Fibroblast of mammary gland (primary cell): Measurements from ENCODE around the gene CDH9.

Experiments used
- DNase-seq: peaks from one replicate; pipeline ENCODE4 v3.0.0-alpha.2; 2010; ENCODE audit warnings: low read depth
- H3K4me3 ChIP-seq: 2 replicates; pipeline ENCODE4 v1.5.1; 2011; ENCODE audit warnings: low read depth, mild to moderate bottlenecking, low read length, moderate library complexity; ENCODE audit not compliant: control insufficient read depth
- TF ChIP-seq, protein P1 (sequence below): conservative IDR thresholded peaks from 2 replicates; pipeline ENCODE4 v1.5.1; 2011; ENCODE audit warnings: low read depth, low read length, inconsistent platforms; ENCODE audit not compliant: control insufficient read depth, insufficient read depth

The CDH9 gene

DNA sequence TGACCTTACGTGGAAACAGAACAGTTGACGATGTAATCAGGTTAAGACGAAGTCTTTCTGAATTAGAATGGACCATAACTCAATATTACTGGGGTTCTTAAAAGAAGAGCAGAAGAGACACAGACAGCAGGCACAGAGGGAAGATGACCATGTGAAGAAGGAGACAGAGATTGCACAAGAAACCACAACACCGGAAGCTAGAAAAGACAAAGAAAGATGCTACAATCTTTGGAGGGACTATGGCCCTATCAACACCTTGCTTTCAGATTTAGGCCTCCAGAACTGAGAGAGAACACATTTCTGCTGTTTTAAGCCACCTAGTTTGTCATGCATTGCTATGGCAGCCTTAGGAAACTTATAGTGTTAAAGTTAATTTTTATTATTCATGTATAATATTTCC lies 27.1 kb downstream of the CDH9 start:
- no peak for DNase-seq
- H3K4me3 ChIP-seq, result no peak overlapping the region
- TF ChIP-seq, protein P1, sequence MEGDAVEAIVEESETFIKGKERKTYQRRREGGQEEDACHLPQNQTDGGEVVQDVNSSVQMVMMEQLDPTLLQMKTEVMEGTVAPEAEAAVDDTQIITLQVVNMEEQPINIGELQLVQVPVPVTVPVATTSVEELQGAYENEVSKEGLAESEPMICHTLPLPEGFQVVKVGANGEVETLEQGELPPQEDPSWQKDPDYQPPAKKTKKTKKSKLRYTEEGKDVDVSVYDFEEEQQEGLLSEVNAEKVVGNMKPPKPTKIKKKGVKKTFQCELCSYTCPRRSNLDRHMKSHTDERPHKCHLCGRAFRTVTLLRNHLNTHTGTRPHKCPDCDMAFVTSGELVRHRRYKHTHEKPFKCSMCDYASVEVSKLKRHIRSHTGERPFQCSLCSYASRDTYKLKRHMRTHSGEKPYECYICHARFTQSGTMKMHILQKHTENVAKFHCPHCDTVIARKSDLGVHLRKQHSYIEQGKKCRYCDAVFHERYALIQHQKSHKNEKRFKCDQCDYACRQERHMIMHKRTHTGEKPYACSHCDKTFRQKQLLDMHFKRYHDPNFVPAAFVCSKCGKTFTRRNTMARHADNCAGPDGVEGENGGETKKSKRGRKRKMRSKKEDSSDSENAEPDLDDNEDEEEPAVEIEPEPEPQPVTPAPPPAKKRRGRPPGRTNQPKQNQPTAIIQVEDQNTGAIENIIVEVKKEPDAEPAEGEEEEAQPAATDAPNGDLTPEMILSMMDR, result no peak

DNA sequence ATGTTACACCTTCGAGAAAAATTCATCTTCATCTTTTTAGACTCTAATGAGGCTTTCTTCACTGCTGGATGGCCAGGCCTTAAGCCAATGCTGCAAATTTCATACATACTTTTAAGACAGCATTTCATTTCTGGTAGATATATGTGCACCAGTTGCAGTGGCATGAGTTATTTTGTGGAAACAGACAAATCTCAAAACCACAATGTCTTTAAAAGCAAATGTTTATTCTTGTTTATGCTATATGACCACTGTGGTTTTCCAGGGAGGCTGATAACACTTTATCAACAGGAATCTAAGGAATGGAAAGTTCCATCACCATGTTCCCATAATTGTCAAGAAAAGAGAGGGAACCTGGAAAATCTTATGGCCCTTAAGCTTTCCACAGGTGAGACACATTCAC lies 27.7 kb downstream of the CDH9 start:
- TF ChIP-seq, protein P1, result no peak
- DNase-seq, result no peak
- no peak overlapping the region for H3K4me3 ChIP-seq

DNA sequence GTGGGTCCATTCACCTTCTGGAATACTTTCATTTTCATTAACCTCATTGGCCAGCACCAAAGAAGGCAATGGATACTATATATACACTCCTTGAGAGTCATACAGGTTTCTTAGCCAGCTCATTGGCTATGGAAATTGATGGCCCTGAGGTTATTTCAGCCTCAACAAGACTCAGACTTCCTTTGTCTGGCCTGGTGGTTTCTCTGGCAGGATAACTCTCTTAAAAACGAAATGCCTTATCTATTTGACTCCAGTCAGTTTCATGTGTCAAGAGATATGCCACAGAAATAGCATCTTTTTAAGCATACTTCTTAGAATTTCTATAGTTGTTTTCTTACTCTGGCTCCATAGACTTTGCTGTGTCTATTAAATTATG lies 28.9 kb downstream of the CDH9 start:
- TF ChIP-seq, protein P1, result no peak
- DNase-seq, result no peak
- H3K4me3 ChIP-seq, result no peak overlapping the region

DNA sequence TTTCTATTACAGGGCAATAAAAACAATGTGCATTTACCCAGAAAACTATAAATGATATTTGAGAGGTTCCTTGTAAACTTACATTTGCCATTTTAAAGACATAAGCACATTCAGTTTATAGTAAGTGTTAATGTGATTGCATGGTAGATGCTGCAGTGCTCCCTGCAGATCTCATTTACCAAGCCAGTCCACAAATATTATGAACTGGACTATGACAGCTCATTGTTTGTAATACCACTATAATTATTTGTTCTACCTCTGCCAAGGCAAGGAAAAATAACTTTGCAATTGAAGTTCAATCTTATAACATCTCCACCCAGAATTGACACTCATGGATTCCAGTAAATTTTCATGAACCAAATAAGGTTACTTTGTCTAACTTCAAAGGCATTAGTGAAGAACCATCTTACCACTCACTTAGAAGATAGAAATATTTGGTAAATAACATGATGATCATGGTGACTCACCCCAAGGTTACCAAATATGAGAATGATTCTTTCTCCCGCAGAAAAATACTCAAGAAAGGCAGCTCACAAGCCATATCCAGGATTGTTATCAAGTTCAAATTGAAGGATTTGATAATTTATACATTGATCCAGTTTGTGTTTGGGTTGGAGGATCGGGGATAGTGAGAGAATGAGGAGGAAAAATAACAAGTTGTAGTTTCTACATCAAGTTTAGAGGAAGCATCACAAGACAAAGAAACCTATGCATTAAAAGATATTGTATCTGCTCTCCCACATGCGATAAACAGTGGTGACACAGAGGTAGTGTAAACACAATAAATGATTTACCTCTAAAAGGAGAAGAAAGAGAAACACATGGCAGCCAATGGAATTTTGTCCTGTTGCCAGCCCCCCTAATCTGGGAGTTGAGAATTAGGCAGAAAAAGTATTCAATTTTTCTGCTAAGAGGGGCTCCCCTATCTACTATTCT lies 29.5 kb downstream of the CDH9 start:
- no peak for DNase-seq
- TF ChIP-seq, protein P1, result no peak
- H3K4me3 ChIP-seq, result no peak overlapping the region

DNA sequence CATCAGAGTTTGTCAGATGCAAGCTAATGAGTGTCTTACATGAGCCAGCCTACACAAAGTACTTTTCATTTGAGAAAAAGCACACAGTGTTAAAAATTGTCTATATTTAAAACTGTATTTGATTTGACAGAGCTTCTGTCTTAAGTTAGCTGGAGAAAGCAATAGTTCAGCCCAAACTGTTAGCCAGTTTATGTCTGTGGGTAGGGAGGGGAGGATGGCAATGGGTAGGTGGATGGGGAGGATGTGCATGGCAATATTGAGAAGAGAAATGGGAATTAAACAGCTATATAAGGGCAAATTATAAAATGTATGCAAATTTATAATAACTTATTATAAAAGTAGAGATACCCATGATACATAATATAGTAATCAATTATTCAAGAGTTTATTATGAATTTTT lies 31.3 kb downstream of the CDH9 start:
- H3K4me3 ChIP-seq, result no peak overlapping the region
- TF ChIP-seq, protein P1, result no peak
- no peak for DNase-seq

DNA sequence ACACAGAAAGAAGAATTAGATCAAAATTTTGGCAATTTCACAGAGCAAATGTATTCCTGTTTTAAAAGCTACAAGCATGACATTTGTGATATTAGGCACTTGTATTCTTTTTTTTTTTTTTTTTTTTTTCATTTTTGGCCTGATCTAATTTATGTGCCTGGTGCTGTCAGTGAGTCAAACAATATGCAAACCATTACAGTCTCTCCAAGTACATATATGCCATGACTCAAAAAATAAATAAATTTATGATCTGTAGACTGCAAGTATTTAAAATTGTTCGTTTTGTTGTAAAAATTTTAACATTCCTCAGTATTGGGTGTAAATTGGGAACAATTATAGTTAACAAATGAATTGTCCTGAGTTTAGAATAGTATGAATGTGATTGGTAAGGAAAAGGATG lies 51.4 kb downstream of the CDH9 start:
- H3K4me3 ChIP-seq, result no peak overlapping the region
- TF ChIP-seq, protein P1, result no peak
- no peak for DNase-seq
